Stimulated activated CD8-positive, alpha-beta memory T cell treated with anti-CD3 and anti-CD28 coated beads, Interleukin-12 subunit alpha, Interleukin-12 subunit beta, amount 100 ng/mL, for 24 hours (primary cell): Measurements from ENCODE around the gene C6orf15.

Experiments used
- DNase-seq: peaks from one replicate; pipeline ENCODE4 v3.0.0-alpha.2; 2020; ENCODE audit errors: extremely low read depth

The C6orf15 gene

GRCh38 chr6:31107052-31107451, 5.3 kb downstream of the C6orf15 start:
- no peak for DNase-seq

- no peak for DNase-seq
Observed at GRCh38 chr6:31103136-31103535, 9.2 kb downstream of the C6orf15 start.

GRCh38 chr6:31098449-31098938, 13.9 kb downstream of the C6orf15 start:
- DNase-seq, result no peak

- no peak for DNase-seq
Observed at GRCh38 chr6:31096656-31097055, 15.7 kb downstream of the C6orf15 start.

GRCh38 chr6:31096215-31096614, 16.2 kb downstream of the C6orf15 start:
- DNase-seq, result no peak

- no peak for DNase-seq
Observed at GRCh38 chr6:31094389-31094881, 17.9 kb downstream of the C6orf15 start.

- no peak for DNase-seq
Observed at GRCh38 chr6:31092769-31093505, 19.4 kb downstream of the C6orf15 start.

GRCh38 chr6:31092238-31092637, 20.1 kb downstream of the C6orf15 start:
- DNase-seq, result no peak

- DNase-seq, result no peak
Observed at GRCh38 chr6:31091680-31092079, 20.7 kb downstream of the C6orf15 start.

- no peak for DNase-seq
Observed at GRCh38 chr6:31090973-31091364, 21.4 kb downstream of the C6orf15 start.

GRCh38 chr6:31090275-31090972, 22.0 kb downstream of the C6orf15 start:
- no peak for DNase-seq

- peak; percentile 67 for DNase-seq
Observed at GRCh38 chr6:31087494-31088089, 24.8 kb downstream of the C6orf15 start.

GRCh38 chr6:31086788-31087440, 25.5 kb downstream of the C6orf15 start:
- DNase-seq, result no peak

- no peak for DNase-seq
Observed at GRCh38 chr6:31083742-31084354, 28.5 kb downstream of the C6orf15 start.

GRCh38 chr6:31081872-31082271, 30.5 kb downstream of the C6orf15 start:
- no peak for DNase-seq

- DNase-seq, result no peak
Observed at GRCh38 chr6:31079656-31080261, 32.6 kb downstream of the C6orf15 start.

GRCh38 chr6:31076611-31077010, 35.8 kb downstream of the C6orf15 start:
- DNase-seq, result no peak

GRCh38 chr6:31075528-31075927, 36.8 kb downstream of the C6orf15 start:
- no peak for DNase-seq

GRCh38 chr6:31074401-31074800, 38.0 kb downstream of the C6orf15 start:
- DNase-seq, result no peak

- DNase-seq, result no peak
Observed at GRCh38 chr6:31070711-31071197, 41.6 kb downstream of the C6orf15 start.
